ENCODE measurements around the gene SRMS.

DNA sequence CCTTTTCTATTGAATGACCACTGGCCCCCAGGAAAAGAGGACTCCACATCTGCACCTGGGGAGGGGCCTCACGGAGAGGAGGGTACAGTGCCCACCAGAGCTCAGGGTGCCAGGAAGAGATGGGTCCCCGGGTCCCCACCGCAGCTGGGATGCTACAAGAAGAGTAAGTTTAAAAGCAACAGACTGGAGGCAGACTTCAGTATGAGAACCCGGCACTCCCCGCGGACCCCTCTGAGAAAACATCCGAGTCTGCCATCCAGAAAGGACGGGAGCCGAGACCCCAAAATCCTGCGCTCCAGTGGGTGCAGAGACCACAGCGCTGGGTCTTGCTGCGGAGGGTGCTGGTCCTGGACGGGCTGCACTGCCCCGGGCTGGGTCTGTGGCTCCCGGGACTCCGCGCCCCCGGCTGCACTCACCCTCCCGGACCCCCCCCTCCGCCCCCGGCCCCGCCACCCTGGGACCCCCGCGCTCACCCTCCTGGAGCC, 26.1 kb upstream of the SRMS start:
- TF ChIP-seq, protein P1, sequence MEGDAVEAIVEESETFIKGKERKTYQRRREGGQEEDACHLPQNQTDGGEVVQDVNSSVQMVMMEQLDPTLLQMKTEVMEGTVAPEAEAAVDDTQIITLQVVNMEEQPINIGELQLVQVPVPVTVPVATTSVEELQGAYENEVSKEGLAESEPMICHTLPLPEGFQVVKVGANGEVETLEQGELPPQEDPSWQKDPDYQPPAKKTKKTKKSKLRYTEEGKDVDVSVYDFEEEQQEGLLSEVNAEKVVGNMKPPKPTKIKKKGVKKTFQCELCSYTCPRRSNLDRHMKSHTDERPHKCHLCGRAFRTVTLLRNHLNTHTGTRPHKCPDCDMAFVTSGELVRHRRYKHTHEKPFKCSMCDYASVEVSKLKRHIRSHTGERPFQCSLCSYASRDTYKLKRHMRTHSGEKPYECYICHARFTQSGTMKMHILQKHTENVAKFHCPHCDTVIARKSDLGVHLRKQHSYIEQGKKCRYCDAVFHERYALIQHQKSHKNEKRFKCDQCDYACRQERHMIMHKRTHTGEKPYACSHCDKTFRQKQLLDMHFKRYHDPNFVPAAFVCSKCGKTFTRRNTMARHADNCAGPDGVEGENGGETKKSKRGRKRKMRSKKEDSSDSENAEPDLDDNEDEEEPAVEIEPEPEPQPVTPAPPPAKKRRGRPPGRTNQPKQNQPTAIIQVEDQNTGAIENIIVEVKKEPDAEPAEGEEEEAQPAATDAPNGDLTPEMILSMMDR (IDR thresholded peaks at IDR 0.05; ENCODE audit: low read depth, low read length), result no peak
- TF ChIP-seq EZH2phosphoT487 (IDR thresholded peaks at IDR 0.05; ENCODE audit: low read depth), result no peak

Measured in OCI-LY3 (cell line).